ENCODE results near the gene ZNF76. TPM values are rescaled to one million over a fixed set of nuclear protein-coding genes. Genes with fewer than 3 reads are reported as not detected.
"Not testable (repeated sequence)": the region's sequence is repeated elsewhere in the genome, so short reads cannot be mapped to it uniquely, and the experiment has no call there.

Gene ZNF76
- total RNA-seq, 1 donor from 2014 or later = 14.3 TPM

DNA sequence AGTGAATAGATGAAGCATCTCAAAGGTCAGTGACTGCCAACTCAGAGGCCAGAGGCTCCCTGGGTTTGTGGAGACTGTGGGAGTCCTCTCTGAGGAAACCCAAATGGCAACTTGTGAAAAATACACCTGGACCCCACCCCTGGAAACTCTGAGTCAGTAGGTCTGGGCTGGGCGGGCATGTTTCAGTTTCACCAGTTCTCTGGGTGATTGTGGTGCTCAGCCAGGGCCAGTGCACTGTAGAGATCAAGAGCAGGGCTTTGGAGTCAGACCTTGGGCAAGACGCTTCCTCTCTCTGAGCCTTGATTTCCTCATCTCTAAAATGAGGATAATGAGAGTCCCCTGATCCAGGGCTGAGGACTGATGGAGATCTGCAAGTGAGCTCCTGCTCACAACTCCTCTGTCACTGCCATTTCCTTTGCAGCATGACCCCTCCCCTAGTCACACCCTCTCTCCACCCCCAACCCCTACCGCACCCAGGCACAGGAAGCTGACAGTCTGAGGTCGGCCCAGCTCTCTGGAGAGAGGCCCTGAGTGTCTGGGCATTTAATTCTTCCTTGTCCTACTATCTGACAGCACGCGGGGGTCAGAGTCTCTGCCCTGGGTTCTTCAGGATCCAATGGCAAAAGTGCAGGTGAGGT is 43.2 kb downstream of the ZNF76 start:
- peak; percentile 77 for ATAC-seq

DNA sequence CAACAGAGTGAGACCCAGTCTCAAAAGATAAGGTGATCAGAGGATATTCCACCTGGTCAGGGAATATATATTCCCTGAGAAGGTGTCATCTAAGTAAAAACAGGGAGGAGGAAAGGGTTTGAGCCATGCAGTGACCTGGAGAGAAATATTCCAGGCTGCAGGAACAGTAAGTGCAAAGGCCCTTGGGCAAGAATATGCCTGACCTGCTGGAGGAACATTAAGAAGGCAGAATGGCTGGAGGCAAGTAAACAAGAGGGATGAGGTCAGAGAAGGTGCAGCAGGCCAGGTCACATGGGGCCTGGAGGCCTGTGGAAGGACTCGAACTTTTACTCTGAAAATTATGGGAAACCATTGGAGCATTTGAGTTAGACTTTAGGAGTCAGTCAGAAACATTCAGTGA is 44.8 kb downstream of the ZNF76 start:
- no peak for ATAC-seq

- no peak for ATAC-seq
These were observed 45.6 kb downstream of the ZNF76 start for GRCh38 chr6:35305117-35305516.

GRCh38 chr6:35307138-35307537 is 47.6 kb downstream of the ZNF76 start:
- not testable (repeated sequence) for ATAC-seq

DNA sequence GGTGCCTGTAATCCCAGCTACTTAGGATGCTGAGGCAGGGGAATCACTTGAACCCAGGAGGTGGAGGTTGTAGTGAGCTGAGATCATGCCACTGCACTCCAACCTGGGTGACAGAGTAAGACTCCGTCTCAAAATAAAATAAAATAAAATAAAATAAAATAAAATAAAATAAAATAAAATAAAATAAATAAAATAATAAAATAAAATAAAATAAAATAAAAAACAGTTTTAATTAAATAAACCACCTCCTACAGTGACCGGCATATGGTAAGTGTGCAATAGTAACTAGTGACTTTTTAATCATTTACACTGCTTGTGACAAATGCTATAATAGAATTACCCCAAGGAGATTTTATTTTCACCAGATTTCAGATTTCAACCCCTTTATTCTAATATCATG is 49.0 kb downstream of the ZNF76 start:
- ATAC-seq = not testable (repeated sequence)

- no peak for ATAC-seq
These were observed 50.2 kb downstream of the ZNF76 start for GRCh38 chr6:35309611-35310264.

GRCh38 chr6:35310265-35310831 is 50.8 kb downstream of the ZNF76 start:
- ATAC-seq = no peak

DNA sequence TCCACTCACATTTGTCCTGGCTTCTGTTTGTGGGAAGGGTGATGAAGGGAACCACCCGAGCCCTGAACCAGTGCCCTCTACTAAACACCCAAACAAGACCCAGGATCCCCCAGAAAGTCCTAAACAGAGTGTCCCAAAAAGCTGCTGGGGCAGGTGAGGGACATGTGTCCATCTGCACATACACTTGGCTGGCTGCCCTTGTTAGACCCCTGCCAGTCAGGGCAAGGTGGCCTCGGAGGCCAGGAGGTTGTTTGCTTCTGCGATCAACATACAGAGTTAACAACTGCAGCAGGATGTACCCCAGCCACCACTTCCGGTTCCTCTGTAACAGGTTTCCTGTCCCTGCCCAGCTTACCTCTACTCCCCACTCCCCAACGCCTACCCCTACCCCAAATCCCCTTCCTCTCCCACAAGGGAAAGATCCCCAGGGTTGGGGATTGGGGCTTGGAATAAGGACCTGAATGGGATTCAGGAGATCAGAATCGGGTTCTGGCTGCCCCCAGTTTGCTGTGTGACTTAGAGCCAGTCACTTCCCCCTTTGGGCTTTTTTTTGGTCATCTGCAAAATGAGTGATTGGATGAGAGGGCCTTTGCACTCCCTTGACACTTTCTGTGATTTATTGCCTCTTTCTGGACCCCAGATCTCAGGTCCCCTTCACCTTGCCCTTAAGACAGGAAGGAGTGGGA is 52.0 kb downstream of the ZNF76 start:
- peak; percentile 37 for ATAC-seq

DNA sequence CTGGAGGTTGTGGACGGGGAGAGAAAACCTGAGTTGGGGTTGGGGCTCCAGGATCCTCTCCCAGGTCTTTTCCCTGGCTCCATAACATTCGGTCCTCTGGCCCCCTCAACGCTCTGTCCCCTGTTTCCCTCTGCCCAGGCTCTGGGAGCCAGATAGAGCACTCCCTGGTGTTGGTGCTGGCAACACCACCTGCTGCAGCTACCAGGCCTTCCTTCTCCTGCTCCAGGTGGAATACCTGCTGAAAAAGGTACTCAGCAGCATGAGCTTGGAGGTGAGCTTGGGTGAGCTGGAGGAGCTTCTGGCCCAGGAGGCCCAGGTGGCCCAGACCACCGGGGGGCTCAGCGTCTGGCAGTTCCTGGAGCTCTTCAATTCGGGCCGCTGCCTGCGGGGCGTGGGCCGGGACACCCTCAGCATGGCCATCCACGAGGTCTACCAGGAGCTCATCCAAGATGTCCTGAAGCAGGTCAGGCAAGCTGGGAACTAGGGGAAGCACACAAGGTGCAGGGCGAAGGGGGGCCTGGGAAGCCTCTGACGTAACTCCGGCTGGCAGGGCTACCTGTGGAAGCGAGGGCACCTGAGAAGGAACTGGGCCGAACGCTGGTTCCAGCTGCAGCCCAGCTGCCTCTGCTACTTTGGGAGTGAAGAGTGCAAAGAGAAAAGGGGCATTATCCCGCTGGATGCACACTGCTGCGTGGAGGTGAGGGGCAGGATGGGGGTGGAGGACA is 52.7 kb downstream of the ZNF76 start:
- peak; percentile 17 for ATAC-seq

- ATAC-seq = no peak
These were observed 53.3 kb downstream of the ZNF76 start for GRCh38 chr6:35312807-35313206.

- ATAC-seq = peak; percentile 14
These were observed 58.1 kb downstream of the ZNF76 start for GRCh38 chr6:35317483-35318195.

DNA sequence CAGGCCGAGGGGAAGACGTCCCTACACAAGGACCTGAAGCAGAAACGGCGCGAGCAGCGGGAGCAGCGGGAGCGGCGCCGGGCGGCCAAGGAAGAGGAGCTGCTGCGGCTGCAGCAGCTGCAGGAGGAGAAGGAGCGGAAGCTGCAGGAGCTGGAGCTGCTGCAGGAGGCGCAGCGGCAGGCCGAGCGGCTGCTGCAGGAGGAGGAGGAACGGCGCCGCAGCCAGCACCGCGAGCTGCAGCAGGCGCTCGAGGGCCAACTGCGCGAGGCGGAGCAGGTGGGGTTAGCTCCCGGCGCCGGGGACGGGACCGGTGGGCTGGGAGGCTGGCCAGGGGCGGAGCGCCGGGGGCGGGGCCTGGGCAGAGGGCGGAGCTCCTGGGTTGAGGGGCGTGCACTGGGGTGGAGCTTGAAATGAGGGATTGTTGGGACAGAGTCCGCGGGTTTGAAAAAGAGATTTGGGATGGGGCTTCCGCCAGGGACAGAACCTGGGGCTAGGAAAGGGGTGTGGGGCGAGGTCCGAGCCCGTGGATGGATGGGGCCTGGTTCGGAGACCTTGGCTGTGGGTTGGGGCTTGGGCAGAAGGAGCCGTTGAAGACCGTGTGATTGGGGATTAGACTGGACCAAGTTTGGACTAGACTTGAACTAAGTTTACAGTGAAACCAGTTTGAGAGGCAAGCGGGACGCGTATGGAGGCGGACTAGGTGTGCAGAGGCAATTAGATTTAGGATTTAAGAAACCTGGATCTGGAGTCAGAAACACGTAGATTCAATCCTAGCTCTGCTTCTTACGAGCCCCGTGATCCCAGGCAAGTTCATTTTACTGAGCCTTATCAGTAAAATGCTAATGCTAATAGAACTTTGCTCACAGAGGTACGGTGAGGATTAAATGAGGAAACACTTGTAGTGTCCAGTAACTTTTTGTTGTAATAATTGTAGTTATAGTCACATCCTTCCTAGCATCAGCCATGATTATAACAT is 58.9 kb downstream of the ZNF76 start:
- ATAC-seq = peak; percentile 95

GRCh38 chr6:35319346-35320030 is 60.0 kb downstream of the ZNF76 start:
- no peak for ATAC-seq

DNA sequence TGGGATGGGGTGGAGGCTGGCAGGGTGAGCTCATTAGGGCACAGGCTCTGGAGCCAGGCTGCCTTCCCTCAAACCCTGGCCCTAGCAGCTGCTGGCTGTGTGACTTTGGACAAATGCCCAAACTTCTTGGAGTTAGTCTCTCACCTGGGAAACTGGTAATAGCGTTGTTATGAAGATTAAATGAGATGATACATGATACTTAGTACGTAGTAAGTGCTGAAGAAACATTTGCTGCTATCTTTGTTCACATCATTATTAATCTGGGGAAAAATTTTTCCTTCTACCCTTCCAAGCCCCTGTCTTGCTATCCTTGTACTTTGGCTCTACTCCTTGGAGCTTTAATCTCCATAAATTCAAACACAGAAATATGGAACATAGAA is 60.5 kb downstream of the ZNF76 start:
- ATAC-seq = no peak

- no peak for ATAC-seq
These were observed 61.6 kb downstream of the ZNF76 start for GRCh38 chr6:35321091-35321490.

DNA sequence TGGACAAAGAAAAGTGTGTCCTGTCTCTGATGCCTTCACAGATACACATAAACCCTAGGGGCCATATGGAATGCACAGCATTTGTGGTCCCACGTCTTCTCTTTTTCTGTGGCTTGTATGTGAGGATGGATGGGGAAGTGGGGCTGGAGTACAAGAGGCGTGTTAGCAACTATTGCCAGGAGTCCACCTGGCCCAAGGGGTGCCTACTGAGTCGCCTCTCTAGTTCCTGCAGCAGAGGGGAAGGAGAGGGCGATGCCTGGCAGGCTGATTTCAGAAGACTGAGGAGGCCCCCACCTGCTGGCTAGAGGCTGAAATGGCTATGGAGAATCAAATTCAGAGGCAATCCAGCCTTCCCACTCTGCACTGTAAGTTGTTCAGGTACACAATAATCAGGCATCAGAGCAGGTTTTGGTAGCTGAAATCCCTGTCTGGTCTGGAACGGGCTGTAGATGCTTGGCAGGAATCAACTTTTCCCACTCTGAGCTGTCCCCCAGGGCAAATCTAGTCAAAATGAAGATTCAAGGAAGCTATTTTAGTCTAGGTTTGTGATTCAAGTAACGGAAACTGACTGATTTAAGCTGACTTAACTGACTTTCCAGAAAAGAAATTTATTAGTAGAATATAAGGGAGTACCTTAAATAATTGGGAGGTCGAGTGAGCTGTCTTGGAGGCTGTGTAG is 68.0 kb downstream of the ZNF76 start:
- peak; percentile 68 for ATAC-seq

GRCh38 chr6:35328108-35328723 is 68.7 kb downstream of the ZNF76 start:
- ATAC-seq = no peak

- ATAC-seq = not testable (repeated sequence)
These were observed 69.4 kb downstream of the ZNF76 start for GRCh38 chr6:35328965-35329364.

- no peak for ATAC-seq
These were observed 71.1 kb downstream of the ZNF76 start for GRCh38 chr6:35330541-35331119.

Data from esophagus mucosa (tissue), 1 donor.